ENCODE data around the gene GRK2.

Gene GRK2

DNA sequence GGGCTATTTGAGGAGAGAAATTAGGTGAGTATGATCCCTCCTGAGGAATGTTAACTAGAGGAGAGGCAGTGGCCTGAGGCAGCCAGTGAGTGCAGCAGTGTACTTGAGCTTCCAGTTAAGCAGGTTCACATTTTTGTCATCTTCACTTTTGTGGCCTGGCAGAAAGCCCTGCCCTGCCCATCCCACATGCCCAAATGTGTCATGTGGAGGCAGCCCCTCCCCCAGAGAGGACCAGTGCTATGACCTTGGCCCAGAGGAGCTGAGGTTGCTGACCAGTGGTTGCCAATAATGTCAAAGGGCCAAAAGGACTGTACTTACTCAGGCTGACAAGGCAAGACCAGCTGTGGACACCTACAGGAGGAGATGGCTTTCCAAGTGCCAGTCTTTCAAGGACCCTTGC is 17.6 kb upstream of the GRK2 start:
- no peak for TF ChIP-seq GATA3 (IDR thresholded peaks at IDR 0.05; ENCODE audit: low read depth, low read length)
- TF ChIP-seq GATA2 (IDR thresholded peaks at IDR 0.05; ENCODE audit: low read depth, low read length), result no peak

DNA sequence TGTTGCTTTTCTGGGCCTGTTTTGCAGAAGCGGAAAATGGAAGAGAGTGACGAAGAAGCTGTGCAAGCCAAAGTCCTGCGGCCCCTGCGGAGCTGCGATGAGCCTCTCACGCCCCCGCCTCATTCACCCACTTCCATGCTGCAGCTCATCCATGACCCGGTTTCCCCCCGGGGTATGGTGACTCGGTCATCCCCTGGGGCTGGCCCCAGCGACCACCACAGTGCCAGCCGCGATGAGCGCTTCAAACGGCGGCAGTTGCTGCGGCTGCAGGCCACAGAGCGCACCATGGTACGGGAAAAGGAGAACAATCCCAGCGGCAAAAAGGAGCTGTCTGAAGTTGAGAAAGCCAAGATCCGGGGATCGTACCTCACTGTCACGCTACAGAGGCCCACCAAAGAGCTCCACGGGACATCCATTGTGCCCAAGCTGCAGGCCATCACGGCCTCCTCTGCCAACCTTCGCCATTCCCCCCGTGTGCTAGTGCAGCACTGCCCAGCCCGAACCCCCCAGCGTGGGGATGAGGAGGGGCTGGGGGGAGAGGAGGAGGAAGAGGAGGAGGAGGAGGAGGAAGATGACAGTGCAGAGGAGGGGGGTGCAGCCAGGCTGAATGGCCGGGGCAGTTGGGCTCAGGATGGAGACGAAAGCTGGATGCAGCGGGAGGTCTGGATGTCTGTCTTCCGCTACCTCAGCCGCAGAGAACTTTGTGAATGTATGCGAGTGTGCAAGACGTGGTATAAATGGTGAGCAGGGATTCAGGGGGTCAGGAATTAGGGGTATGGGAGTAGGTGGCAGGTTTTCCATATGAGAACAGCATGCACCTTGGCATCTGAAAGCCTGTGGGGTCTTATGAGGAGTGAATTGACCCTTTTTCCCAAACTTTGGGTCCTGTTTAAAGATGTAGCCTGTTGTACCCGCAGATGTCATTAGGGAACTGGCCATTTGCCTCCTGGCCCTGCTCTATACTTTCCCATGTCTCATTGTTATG is 15.9 kb upstream of the GRK2 start:
- TF ChIP-seq GATA3 (IDR thresholded peaks at IDR 0.05; ENCODE audit: low read depth, low read length), result no peak
- TF ChIP-seq GATA2 (IDR thresholded peaks at IDR 0.05; ENCODE audit: low read depth, low read length), result no peak

DNA sequence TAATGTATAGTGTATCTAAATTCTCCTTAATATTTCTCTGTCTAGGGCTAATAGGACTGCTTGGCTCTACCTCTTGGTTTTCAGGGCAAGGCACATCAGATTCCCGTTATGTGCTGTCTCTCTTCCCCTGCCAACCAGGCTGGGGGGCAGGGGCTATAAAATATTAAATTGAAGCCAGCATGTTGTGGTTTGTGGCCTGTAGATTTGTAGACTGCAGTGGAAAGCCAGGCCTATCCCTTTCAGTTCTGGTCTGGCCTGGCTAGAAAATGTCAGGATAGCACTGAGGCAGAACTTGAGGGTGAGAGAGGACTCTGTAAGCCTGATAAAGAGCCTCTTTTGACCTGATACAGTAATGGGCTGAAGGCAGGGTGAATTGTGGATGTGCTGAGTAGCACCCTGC is 14.4 kb upstream of the GRK2 start:
- no peak for TF ChIP-seq GATA2 (IDR thresholded peaks at IDR 0.05; ENCODE audit: low read depth, low read length)
- no peak for TF ChIP-seq GATA3 (IDR thresholded peaks at IDR 0.05; ENCODE audit: low read depth, low read length)

DNA sequence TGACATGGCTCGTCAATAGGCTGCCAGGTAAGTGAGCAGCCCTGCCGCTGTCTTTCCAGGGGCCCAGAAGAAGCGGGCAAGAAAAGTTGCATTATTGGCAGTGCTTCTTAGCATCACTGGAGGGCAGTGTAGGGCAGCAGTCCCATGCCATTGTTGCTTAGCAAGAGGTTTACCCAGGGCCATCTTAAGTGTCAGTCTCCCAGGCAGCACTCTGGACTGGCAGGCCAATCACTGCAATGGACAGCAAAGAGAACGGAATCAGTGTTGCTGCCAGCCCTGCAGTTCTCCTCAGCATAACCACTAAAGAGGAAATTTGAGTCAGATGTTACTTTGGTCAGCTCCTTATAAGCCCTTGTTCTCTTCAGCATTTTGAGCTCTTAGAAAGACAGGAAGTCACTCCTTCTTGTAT is 13.4 kb upstream of the GRK2 start:
- TF ChIP-seq GATA3 (IDR thresholded peaks at IDR 0.05; ENCODE audit: low read depth, low read length) (no peak), GATA2 (IDR thresholded peaks at IDR 0.05; ENCODE audit: low read depth, low read length) (no peak)

DNA sequence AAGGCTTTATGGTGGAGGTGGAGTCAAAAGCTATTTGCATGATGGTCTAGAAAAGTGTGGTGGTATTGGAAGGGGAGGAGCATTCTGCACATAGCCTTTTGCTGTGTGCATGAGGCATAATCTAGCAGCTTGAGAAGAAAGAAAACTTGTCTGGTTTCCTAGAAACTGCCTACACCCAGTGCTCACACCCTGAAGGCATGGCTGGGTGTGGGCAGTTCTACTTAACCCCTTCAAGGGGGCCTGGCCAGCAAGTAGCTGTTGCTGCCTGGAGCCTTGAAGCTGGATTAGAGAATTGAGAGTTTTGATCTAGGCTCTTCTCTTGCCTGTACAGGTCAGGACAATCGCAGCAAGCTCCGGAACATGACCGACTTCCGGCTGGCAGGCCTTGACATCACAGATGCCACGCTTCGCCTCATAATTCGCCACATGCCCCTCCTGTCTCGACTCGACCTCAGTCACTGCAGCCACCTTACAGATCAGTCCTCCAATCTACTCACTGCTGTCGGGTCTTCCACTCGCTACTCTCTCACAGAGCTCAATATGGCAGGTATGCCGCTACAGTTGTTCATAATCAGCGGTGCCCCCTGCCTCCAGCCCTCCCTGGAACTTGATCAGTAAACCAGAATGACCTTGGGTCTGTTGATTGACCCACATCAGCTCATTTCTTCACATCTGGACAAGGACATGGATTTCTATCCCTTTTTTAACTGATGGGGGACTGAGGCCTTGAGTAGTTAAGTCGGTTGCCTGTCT is 12.2 kb upstream of the GRK2 start:
- no peak for TF ChIP-seq GATA3 (IDR thresholded peaks at IDR 0.05; ENCODE audit: low read depth, low read length)
- no peak for TF ChIP-seq GATA2 (IDR thresholded peaks at IDR 0.05; ENCODE audit: low read depth, low read length)

DNA sequence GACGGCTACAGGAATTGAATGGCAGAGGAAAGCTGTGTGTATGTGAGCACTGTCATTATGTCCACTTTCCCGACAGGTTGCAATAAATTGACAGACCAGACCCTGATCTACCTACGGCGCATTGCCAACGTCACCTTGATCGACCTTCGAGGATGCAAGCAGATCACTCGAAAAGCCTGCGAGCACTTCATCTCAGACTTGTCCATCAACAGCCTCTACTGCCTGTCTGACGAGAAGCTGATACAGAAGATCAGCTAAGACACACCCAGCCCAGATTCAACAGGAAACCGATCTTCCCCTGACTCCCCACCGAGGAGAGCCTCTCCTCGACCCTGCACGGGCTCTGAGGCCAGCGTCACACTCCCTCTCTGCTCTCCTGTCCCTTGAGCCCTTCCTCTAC is 11.5 kb upstream of the GRK2 start:
- no peak for TF ChIP-seq GATA2 (IDR thresholded peaks at IDR 0.05; ENCODE audit: low read depth, low read length)
- TF ChIP-seq GATA3 (IDR thresholded peaks at IDR 0.05; ENCODE audit: low read depth, low read length), result no peak

DNA sequence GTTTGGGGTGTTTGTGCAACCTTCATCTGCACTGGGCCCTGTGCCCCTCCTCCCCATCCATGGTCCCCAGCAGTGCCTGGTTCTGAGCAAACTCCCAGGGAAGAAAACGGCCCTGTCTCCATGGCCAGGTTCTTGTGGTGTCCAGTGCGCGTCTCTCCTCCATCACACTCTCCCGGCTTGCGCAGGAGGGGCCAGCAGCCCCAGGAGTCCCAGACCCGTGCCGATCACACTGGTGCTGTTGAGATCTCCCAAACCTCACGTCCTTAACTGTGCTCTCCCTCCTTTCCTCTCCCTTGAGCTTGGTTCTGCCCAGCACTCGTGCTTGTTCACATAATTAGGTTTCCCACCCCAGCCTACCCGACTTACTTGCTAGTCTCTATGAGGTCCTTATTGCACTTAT is 10.9 kb upstream of the GRK2 start:
- TF ChIP-seq GATA3 (IDR thresholded peaks at IDR 0.05; ENCODE audit: low read depth, low read length), result no peak
- TF ChIP-seq GATA2 (IDR thresholded peaks at IDR 0.05; ENCODE audit: low read depth, low read length), result no peak

DNA sequence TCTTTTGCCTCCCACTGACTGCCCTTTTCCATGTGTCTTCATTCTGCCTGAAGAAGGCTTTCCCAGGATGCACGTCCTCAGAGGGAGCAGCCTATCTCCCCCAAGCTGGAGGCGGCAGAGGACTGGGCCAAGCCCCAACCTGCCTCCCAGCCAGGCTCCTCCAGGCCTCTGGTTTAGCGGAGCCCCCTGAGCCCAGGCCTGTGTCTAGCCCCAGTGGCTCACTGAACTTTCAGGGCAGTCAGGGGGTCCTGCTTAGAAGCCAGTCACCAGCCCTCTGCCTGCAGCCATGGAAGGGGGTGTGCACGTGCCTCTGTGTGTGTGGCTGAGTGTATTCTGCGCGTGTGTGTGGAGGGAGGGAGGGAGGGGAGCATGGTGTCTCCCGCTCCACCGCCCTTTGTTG is 10.4 kb upstream of the GRK2 start:
- TF ChIP-seq GATA2 (IDR thresholded peaks at IDR 0.05; ENCODE audit: low read depth, low read length), result no peak
- no peak for TF ChIP-seq GATA3 (IDR thresholded peaks at IDR 0.05; ENCODE audit: low read depth, low read length)

DNA sequence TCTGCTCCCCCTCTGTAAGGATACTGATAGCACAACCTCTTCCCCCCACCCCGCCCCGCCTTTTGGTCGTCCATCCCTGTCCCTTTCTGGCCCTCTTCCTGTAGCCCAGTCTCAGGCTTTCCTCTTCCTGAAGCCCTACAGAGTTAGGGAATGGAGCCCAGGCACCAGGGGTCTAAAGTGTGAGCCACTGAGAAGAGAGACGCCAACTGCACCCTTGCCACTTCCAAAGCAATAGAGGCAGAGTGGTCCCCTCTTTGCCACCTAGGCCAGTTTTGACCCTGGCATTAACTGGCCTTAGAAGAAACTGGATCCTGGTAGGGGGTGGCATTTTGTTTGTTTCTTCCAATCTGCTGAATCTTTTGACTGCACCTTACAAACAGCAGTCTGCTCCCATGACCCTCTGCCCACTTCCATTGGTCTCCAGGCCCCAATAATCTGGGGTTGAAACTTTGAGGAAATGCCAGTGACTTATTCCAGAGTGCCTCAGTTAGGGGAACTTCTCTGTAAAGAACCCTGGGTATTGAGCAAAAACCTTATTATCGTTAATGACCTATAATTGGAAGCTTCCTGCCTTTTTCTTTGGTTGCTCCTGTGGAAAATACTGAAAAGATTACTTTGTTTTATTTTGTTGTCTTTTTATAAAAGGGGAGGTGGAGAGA is 9.7 kb upstream of the GRK2 start:
- TF ChIP-seq GATA3 (IDR thresholded peaks at IDR 0.05; ENCODE audit: low read depth, low read length), result no peak
- TF ChIP-seq GATA2 (IDR thresholded peaks at IDR 0.05; ENCODE audit: low read depth, low read length), result no peak

DNA sequence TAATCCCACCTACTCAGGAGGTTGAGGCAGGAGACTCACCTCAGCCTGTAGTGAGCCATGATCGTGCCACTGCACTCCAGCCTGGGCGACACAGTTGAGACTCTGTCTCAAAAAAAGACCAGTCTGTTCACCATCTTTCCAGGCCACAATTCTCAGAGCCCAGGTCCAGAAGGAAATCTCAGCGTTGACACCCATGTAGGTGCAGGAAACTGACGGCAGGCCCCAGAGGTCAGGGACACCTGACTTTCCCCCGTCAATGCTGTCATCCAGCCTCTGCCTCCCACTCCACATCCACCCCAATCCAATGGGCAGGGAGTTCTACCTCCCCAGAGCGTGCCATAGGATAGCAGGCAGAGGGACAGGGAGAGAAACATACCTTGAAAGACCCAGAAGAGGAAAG is 5.9 kb upstream of the GRK2 start:
- TF ChIP-seq GATA3 (IDR thresholded peaks at IDR 0.05; ENCODE audit: low read depth, low read length) (no peak), GATA2 (IDR thresholded peaks at IDR 0.05; ENCODE audit: low read depth, low read length) (no peak)

DNA sequence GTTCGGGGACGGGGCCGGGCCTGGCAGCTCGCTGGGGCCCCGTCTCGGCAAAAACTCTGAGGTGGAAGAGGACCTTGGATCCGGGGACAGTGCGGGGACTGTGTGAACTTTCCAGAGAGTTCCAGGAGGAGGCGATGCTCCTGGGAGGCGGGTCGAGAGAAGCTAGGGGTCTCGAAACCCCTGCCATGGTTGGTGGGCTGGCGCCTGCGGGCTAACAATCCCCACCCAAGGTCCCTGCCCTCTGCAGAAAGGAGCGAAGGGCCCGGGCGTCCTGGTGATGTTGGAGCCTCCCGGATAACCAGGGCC is 4.7 kb upstream of the GRK2 start:
- TF ChIP-seq GATA3 (IDR thresholded peaks at IDR 0.05; ENCODE audit: low read depth, low read length) (no peak), GATA2 (IDR thresholded peaks at IDR 0.05; ENCODE audit: low read depth, low read length) (no peak)

DNA sequence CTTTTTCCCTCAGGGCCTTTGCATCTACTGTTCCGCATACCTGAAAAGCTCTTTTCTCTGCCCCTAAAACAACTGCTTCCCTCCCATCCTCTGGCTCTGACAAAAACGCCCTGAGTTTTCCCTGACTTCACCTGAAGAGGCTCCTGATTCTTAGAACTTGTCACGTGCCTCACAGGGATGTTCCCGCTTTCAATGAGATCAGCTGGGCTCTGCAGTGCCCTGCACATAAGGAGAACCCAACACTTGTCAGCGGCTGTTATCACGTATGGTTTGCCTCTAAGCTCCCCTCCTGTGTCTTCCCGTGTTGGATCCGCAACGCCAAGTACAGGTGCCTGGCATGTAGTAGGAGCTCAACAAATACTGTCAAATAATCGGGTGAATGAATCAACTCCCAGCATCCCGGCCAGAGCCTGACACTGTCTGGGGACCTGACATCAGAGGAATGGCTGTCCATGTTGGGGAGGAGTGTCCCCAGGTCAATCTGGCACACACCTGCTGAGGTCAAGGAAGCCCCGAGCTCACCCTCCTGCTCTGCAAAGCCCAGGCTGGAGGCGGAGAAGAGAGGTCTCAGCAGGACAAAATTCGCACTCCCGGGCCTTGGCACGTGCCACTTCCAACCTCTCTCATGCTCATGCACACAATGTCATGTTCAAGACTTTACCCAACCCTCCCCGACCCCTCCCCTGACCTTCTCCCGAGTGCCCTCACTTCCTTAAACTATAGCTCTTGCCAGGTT is 4.2 kb upstream of the GRK2 start:
- TF ChIP-seq GATA3 (IDR thresholded peaks at IDR 0.05; ENCODE audit: low read depth, low read length) (no peak), GATA2 (IDR thresholded peaks at IDR 0.05; ENCODE audit: low read depth, low read length) (no peak)

DNA sequence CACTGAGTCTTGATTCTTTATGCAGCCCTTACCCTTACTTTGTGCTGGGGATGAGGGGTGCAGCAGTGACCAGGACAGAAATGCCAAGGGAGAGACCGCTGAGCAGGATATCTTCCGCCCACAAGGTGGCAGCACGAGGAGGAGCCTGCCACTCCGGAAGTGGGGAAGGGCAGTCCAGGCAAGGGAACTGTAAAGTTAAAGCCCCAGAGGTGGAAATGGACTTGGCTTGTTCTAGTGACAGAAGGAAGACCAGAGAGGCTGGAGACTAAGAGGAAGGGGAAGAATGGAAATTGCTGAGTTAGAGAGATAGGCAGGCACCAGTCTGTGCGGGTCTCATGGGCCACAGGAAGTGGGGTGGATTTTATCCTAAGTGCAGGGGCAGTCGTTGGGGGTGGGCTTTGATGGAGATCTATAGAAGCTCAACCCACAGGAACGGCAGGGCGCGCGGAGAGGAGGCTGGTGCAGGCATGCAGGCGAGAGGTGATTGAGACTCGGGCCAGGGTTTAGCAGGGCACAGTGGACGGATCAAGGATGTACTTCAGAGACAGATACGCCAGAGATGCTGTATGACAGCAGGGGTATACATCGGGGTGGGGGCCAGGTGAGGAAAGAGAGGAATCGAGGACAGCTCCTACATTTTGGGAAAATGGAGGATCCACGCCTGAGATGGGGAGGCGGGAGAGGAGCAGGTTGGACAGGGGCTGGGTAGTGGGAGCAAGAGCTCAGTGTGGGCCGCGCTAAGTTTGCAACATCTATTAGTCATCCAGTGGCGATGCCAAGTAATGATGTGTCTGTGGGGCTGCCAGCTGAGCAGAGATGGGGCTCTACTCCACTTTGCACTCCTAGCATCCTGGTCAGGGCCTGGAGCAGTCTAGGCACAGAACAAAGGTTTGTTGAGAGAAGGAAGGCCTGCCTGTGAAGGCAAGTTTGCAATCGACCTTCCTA is 3.3 kb upstream of the GRK2 start:
- no peak for TF ChIP-seq GATA3 (IDR thresholded peaks at IDR 0.05; ENCODE audit: low read depth, low read length)

Measured in SH-SY5Y (cell line).